AG09309 (cell line): Measurements from ENCODE around the gene PHF3.

Experiments used
- DNase-seq: peaks from one replicate; pipeline ENCODE4 v3.0.0-alpha.2; 2010; ENCODE audit warnings: low read depth
- H3K4me3 ChIP-seq: 2 replicates; pipeline ENCODE4 v1.5.1; 2011; ENCODE audit warnings: mild to moderate bottlenecking, low read depth, low read length, moderate library complexity; ENCODE audit not compliant: control insufficient read depth
- CTCF ChIP-seq: IDR thresholded peaks from 2 replicates; pipeline ENCODE4 v1.5.1; 2011; ENCODE audit warnings: mild to moderate bottlenecking, low read depth, low read length, inconsistent platforms; ENCODE audit not compliant: insufficient read depth, control insufficient read depth; ENCODE audit errors: missing control alignments

PHF3 gene

DNA sequence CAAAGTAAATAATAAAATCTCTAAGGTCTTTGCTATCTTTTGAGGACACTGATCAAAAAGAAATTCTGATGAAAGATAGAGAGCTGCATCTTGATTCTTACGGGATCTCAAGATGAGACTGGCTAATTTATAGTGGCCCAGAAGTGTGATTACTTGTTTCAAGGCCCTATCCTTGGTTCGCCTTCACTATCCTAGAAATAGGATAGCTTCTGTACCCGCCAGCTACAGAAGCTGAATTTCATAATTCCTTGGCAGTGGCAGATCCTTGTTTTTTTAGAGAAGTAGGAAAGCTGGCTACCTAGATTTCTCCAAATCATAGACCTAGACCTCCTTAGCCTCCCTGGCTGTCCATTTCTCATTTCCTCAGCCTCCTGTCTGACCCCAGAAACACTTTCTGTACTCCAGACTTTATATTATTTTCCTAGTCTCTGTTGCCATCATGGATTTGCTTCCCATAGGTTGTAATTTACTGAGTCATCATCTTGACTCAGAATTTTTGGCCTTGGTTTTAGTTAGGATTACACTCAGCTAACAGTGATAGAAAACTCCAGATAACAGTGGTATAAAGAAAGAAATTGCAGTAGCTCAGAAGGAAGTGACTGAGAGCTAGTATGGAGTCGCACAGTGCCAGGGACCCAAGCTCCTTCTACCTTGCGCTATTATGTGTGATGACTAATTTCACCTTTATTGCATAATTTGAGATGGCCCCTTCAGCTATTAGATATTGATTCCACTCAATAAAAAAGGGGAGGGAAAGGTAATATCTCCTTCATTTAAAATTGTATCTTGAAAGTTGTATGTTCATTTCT, 27.7 kb downstream of the PHF3 start:
- DNase-seq = peak; percentile 14
- H3K4me3 ChIP-seq = no peak overlapping the region

GRCh38 chr6:63663956-63664281, 28.3 kb downstream of the PHF3 start:
- no peak for DNase-seq
- TF ChIP-seq CTCF = no peak
- H3K4me3 ChIP-seq = no peak overlapping the region

More for the DNA sequence above, 27.7 kb downstream of the PHF3 start:
- TF ChIP-seq CTCF = no peak

GRCh38 chr6:63671098-63671754, 35.6 kb downstream of the PHF3 start:
- no peak for DNase-seq
- TF ChIP-seq CTCF = no peak
- no peak overlapping the region for H3K4me3 ChIP-seq

GRCh38 chr6:63672582-63673129, 37.1 kb downstream of the PHF3 start:
- no peak for DNase-seq
- no peak for TF ChIP-seq CTCF
- no peak overlapping the region for H3K4me3 ChIP-seq

DNA sequence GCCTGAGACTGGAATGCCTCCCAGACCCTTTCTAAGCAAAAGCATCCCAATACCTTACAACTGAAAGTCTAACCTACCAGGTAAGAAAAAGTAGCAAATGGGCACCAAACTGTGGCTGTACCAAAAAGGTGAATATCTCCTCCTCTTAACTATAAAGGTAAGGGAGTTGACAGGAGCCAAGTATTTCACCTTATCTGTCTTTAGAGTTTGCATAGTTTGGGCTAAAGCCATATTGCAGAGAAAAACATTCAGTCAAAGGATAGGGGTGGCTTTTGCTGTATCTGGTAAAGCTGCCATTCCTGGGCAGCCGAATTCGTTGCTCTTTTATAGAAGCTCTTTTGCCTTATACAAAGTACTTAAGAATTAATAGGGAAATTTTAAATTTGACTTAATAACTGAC, 38.1 kb downstream of the PHF3 start:
- no peak overlapping the region for H3K4me3 ChIP-seq
- no peak for DNase-seq
- no peak for TF ChIP-seq CTCF

DNA sequence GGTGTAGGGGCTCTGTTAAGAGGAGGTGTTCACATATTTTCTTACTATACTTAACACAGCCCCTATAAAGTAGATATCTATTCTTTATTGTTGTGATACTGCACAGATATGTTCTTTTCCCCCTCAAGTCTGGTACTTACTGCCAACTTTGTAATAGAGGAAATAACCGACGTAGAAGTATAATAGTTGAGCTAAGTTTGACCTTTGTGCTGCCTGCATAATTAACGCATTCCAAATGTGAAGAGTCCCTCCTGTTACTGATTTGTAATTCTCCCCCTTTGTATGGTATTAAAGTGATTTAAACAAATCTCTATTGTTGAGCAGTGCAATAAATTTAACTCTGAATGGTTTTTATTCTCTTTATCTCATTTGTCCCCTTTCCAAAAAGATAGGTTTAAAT, 39.0 kb downstream of the PHF3 start:
- no peak overlapping the region for H3K4me3 ChIP-seq
- no peak for TF ChIP-seq CTCF

GRCh38 chr6:63675138-63675537, 39.5 kb downstream of the PHF3 start:
- DNase-seq = no peak
- no peak for TF ChIP-seq CTCF

More for the DNA sequence above, 39.0 kb downstream of the PHF3 start:
- DNase-seq = no peak

More at GRCh38 chr6:63675138-63675537, 39.5 kb downstream of the PHF3 start:
- no peak overlapping the region for H3K4me3 ChIP-seq
